Measurements from ENCODE around the gene PHRF1.

- no peak for TF ChIP-seq POLR2AphosphoS5 (IDR thresholded peaks at IDR 0.05)
- TF ChIP-seq SMC3 (conservative IDR thresholded peaks at IDR 0.05; ENCODE audit: poor library complexity) = no peak
- no peak for TF ChIP-seq EP300 (conservative IDR thresholded peaks at IDR 0.05; ENCODE audit: poor library complexity, severe bottlenecking)
- TF ChIP-seq CTCF (IDR thresholded peaks at IDR 0.05; ENCODE audit: poor library complexity, severe bottlenecking) = no peak
These were observed 3.7 kb downstream of the PHRF1 start for GRCh38 chr11:579830-580601.
